ENCODE data around the gene GLYR1.

The GLYR1 gene

DNA sequence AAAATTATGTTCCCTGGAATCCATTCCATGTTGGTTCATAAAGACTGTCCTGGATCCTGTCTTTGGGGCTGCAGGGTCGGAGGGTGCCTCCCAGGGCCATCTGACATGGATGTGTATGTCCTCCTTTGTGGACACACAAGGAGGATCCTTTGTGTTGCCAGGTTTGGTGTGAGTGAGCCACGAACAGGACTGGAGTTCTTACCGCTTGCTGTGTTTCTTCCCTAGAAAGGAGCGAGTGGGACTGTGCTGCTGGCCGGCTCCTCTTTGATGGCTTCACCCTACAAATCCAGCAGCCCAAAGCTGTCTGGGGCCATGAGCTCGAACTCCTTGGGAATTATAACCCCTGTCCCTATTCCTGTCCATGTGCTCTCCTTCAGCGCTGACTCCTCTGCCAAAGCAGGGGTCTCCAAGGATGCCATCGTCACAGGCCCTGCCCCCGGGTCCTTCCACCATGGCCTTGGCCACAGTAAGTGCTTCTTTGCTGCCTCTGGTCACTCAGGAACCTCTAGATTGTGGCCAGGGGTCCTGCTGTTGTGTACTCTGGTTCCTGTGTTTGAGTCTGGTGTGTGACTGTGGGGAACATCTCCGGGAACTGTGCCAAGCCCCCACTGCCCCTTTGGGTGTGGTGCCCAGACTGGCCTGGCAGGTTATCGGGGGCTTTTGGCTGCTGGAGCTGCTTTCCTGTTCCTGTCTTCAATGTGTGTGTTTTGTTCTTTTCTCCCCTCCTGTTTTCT is 29.7 kb upstream of the GLYR1 start:
- Histone ChIP-seq H3K27me3 (replicated peaks; ENCODE audit: control insufficient read depth, insufficient read depth, low read length) (no peaks in the 10 kb centered on the region), H3K9ac (ENCODE audit: low read length) (no peak overlapping the region), H3K9me3 (ENCODE audit: control insufficient read depth, low read length) (no peaks in the 10 kb centered on the region), H3K4me1 (ENCODE audit: control insufficient read depth, insufficient read depth, low read length) (peaks cover 8% of the 10 kb centered on the region), H3K36me3 (ENCODE audit: control insufficient read depth, insufficient read depth, low read length, severe bottlenecking) (peaks cover 92% of the 10 kb centered on the region), H3K4me3 (ENCODE audit: low read length) (no peak overlapping the region)
- no peak for DNase-seq (ENCODE audit: low read depth)

DNA sequence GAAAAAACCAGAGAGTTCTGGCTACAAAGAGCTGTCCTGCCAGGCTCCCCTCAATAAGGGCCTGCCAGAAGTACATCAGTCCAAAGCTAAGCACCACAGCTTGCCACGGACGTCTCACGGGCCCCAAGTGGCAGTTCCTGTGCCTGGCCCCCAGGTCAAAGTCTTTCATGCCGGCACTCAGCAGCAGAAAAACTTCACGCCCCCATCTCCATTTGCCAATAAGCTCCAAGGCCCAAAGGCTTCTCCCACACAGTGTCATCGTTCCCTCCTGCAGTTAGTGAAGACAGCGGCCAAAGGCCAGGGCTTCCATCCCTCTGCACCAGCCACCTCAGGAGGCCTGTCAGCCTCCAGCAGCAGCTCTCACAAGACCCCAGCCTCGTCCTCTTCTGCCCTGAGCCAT is 27.6 kb upstream of the GLYR1 start:
- Histone ChIP-seq H3K36me3 (ENCODE audit: control insufficient read depth, insufficient read depth, low read length, severe bottlenecking) (peaks cover 90% of the 10 kb centered on the region), H3K4me3 (ENCODE audit: low read length) (no peak overlapping the region), H3K27me3 (replicated peaks; ENCODE audit: control insufficient read depth, insufficient read depth, low read length) (no peaks in the 10 kb centered on the region), H3K4me1 (ENCODE audit: control insufficient read depth, insufficient read depth, low read length) (peaks cover 8% of the 10 kb centered on the region), H3K9ac (ENCODE audit: low read length) (no peak overlapping the region), H3K9me3 (ENCODE audit: control insufficient read depth, low read length) (no peaks in the 10 kb centered on the region)
- DNase-seq (ENCODE audit: low read depth): no peak

DNA sequence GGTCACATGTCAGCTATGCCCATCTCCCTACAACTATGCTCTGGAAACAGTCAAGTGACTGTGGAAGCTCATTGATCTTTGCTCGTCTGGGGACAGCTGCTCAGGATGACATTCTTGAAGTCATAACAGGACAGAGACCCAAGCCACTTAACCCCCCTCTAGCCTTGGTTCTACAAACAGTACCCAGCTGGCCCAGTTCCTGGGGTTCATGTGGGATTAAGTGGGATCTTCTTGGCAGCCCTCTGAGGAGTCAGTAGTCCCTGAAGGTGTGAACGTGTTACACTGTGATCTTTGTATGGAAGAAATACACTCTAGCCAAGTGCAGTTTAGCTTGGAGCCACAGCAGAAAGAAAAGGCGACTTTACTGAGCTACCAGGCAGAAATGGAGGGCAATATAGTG is 26.0 kb upstream of the GLYR1 start:
- H3K36me3 ChIP-seq (ENCODE audit: control insufficient read depth, insufficient read depth, low read length, severe bottlenecking): peaks cover 83% of the 10 kb centered on the region
- H3K4me3 ChIP-seq (ENCODE audit: low read length): no peak overlapping the region
- no peak for DNase-seq (ENCODE audit: low read depth)
- H3K27me3 ChIP-seq (replicated peaks; ENCODE audit: control insufficient read depth, insufficient read depth, low read length): no peaks in the 10 kb centered on the region
- H3K9me3 ChIP-seq (ENCODE audit: control insufficient read depth, low read length): no peaks in the 10 kb centered on the region
- H3K4me1 ChIP-seq (ENCODE audit: control insufficient read depth, insufficient read depth, low read length): peaks cover 4% of the 10 kb centered on the region
- H3K9ac ChIP-seq (ENCODE audit: low read length): no peak overlapping the region

DNA sequence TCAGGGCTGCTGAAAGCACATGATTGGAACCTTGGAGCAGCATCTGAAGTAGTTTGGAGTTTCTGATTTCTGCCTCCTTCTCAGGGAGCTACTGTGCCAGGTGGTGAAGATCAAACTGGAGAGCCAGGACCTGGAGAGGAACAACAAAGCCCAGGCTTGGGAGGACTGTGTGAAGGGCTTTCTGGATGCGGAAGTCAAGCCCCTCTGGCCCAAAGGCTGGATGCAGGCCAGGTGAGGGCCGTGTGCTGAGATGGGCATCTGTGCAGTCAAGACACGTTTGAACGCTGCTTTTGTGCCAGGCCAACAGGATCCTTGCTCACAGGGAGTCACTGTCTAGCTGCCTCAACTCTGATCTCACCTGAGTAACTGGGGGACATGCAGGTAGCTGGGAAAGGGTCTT is 24.0 kb upstream of the GLYR1 start:
- no peak overlapping the region for H3K9ac ChIP-seq (ENCODE audit: low read length)
- no peaks in the 10 kb centered on the region for H3K9me3 ChIP-seq (ENCODE audit: control insufficient read depth, low read length)
- H3K4me1 ChIP-seq (ENCODE audit: control insufficient read depth, insufficient read depth, low read length): peaks cover 4% of the 10 kb centered on the region
- no peak overlapping the region for H3K4me3 ChIP-seq (ENCODE audit: low read length)
- no peak for DNase-seq (ENCODE audit: low read depth)
- no peaks in the 10 kb centered on the region for H3K27me3 ChIP-seq (replicated peaks; ENCODE audit: control insufficient read depth, insufficient read depth, low read length)
- peaks cover 66% of the 10 kb centered on the region for H3K36me3 ChIP-seq (ENCODE audit: control insufficient read depth, insufficient read depth, low read length, severe bottlenecking)

DNA sequence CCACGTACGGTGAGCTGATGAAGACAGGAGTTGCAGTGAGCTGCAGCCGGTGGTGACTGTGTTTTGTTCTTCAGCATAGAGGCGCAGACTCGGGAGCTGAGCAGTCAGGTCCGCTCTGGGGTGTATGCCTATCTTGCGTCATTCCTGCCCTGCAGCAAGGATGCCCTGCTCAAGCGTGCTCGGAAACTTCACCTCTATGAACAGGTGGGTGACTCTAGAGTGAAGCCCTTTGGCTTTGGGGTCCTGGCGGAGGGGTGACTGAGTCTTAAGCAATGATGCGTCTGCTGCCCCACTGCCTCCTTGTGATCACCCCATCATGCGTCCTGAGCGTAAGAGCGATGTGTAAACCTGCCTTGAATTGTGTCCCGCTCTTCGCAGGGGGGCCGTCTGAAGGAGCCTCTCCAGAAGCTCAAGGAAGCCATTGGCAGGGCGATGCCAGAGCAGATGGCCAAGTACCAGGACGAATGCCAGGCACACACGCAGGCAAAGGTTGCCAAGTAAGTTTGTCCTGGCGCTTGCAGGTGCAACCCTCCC is 23.1 kb upstream of the GLYR1 start:
- Histone ChIP-seq H3K9me3 (ENCODE audit: control insufficient read depth, low read length) (no peaks in the 10 kb centered on the region), H3K9ac (ENCODE audit: low read length) (no peak overlapping the region), H3K36me3 (ENCODE audit: control insufficient read depth, insufficient read depth, low read length, severe bottlenecking) (peaks cover 60% of the 10 kb centered on the region), H3K4me3 (ENCODE audit: low read length) (no peak overlapping the region), H3K27me3 (replicated peaks; ENCODE audit: control insufficient read depth, insufficient read depth, low read length) (no peaks in the 10 kb centered on the region), H3K4me1 (ENCODE audit: control insufficient read depth, insufficient read depth, low read length) (peaks cover 4% of the 10 kb centered on the region)
- DNase-seq (ENCODE audit: low read depth): no peak

DNA sequence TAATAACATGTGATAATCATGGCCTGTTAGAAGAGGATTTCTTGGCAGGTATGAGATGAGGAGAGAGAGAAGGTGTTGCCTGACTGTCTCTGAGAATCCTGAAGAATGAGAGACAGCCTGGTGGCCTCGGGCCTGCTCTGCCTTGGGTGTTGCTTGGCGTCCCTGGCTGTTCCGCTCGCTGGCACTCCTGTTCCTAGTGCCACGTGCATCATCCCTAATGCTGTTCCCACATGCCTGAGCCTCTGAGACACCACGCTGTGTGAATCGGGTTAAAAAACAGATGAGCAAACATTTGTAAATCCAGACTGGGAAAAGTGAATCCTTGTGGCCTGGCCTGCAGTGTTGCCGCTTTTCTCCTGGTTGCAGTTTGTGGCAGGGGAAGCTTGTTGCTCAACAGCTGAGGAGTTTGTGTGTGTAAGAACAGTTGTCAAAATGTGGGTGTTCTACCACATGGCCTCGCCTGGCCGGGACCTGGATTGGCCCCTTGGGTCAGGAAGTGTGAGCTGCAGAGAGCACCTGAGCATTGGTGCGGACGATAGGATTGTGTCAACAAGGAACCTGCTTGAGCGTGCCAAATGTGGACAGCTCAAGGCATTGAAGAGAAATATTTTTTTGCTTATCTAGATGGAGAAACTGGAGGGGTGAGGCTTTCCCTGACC is 22.2 kb upstream of the GLYR1 start:
- no peak for DNase-seq (ENCODE audit: low read depth)
- Histone ChIP-seq H3K4me3 (ENCODE audit: low read length) (no peak overlapping the region), H3K36me3 (ENCODE audit: control insufficient read depth, insufficient read depth, low read length, severe bottlenecking) (peaks cover 51% of the 10 kb centered on the region)

DNA sequence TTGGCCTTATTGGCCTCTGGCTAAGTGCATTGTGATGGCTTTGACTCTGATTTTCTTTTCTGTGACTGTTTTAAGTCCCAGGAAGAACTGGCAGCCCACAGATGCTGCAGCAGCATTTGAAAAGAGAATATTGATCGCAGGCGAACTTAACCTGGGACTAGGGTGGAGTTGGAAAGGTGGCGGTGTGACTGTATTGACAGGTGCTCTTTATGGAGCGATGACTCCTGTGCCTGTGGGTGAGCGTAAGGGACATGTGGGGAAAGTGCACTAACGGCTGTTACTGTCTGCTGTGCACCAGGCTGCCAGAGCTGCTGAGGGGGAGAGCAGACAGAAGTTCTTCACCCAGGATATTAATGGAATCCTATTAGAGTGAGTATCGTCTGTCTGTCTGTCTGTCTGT is 21.4 kb upstream of the GLYR1 start:
- H3K9me3 ChIP-seq (ENCODE audit: control insufficient read depth, low read length): no peaks in the 10 kb centered on the region
- H3K36me3 ChIP-seq (ENCODE audit: control insufficient read depth, insufficient read depth, low read length, severe bottlenecking): peaks cover 44% of the 10 kb centered on the region
- no peak for DNase-seq (ENCODE audit: low read depth)
- no peak overlapping the region for H3K9ac ChIP-seq (ENCODE audit: low read length)
- H3K27me3 ChIP-seq (replicated peaks; ENCODE audit: control insufficient read depth, insufficient read depth, low read length): no peaks in the 10 kb centered on the region
- peaks cover 13% of the 10 kb centered on the region for H3K4me1 ChIP-seq (ENCODE audit: control insufficient read depth, insufficient read depth, low read length)
- no peak overlapping the region for H3K4me3 ChIP-seq (ENCODE audit: low read length)

More for the DNA sequence above, 22.2 kb upstream of the GLYR1 start:
- Histone ChIP-seq H3K9ac (ENCODE audit: low read length) (no peak overlapping the region), H3K27me3 (replicated peaks; ENCODE audit: control insufficient read depth, insufficient read depth, low read length) (no peaks in the 10 kb centered on the region), H3K9me3 (ENCODE audit: control insufficient read depth, low read length) (no peaks in the 10 kb centered on the region), H3K4me1 (ENCODE audit: control insufficient read depth, insufficient read depth, low read length) (peaks cover 7% of the 10 kb centered on the region)

DNA sequence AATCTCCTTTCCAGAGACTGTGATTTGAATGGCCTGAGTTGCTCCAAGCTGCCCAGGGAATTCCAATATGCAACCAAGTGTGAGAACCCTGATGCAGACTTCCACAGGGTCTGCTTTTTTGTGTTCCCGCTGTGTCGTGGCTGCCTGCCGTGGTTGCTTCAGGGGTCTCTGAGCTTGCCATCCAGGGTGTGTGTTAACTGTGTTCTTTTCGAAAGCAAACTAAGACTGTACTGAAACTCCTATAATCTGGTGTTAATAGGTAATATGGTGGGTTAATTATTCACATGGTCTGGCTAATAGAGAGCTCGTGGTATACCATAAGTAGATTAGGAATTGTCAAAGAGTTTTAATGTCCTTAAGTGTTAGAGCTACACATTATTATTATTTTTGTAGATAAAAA is 20.9 kb upstream of the GLYR1 start:
- Histone ChIP-seq H3K4me1 (ENCODE audit: control insufficient read depth, insufficient read depth, low read length) (peaks cover 18% of the 10 kb centered on the region), H3K27me3 (replicated peaks; ENCODE audit: control insufficient read depth, insufficient read depth, low read length) (no peaks in the 10 kb centered on the region), H3K9me3 (ENCODE audit: control insufficient read depth, low read length) (no peaks in the 10 kb centered on the region), H3K4me3 (ENCODE audit: low read length) (no peak overlapping the region), H3K9ac (ENCODE audit: low read length) (no peak overlapping the region), H3K36me3 (ENCODE audit: control insufficient read depth, insufficient read depth, low read length, severe bottlenecking) (peaks cover 39% of the 10 kb centered on the region)
- no peak for DNase-seq (ENCODE audit: low read depth)

DNA sequence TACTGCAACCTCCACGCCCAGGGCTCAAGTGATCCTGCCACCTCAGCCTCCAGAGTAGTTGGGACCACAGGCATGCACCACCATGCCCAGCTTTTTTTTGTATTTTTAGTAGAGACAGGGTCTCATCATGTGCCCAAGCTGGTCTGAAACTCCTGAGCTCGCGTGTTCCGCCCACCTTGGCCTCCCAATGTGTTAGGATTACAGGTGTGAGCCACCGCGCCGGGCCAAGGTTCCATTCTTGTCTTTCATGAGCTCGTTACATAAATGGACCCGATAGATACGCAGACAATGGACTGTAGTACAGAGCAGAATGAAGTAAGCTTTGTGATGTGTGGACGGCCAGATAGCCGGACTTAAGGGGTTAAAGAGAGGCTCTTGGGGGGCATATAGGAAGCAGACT is 19.5 kb upstream of the GLYR1 start:
- no peaks in the 10 kb centered on the region for H3K27me3 ChIP-seq (replicated peaks; ENCODE audit: control insufficient read depth, insufficient read depth, low read length)
- no peak for DNase-seq (ENCODE audit: low read depth)
- peaks cover 35% of the 10 kb centered on the region for H3K36me3 ChIP-seq (ENCODE audit: control insufficient read depth, insufficient read depth, low read length, severe bottlenecking)
- peaks cover 31% of the 10 kb centered on the region for H3K4me1 ChIP-seq (ENCODE audit: control insufficient read depth, insufficient read depth, low read length)
- no peaks in the 10 kb centered on the region for H3K9me3 ChIP-seq (ENCODE audit: control insufficient read depth, low read length)
- H3K4me3 ChIP-seq (ENCODE audit: low read length): no peak overlapping the region
- H3K9ac ChIP-seq (ENCODE audit: low read length): no peak overlapping the region

DNA sequence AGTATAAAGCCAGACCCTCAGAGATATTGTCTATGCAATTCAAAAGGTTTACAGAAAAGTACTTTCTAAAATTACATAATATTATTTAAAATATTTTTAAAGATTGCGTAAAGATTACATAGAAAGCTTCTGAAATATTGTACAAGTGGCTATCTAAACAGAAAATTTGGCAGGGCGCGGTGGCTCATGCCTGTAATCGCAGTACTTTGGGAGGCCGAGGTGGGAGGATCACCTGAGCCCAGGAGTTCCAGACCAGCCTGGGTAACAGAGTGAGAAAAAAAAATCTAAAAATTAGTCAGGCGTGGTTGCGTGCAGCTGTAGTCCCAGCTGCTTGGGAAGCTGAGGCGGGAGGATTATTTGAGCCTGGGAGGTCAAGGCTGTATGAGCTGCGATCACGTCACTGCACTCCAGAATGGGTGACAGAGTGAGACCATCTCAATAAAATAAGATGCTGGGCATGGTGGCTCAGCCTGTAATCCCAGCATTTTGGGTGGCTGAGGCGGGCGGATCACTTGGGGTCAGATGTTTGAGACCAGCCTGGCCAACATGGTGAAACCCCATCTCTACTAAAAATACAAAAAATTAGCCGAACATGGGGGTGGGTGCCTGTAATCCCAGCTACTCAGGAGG is 18.3 kb upstream of the GLYR1 start:
- Histone ChIP-seq H3K27me3 (replicated peaks; ENCODE audit: control insufficient read depth, insufficient read depth, low read length) (no peaks in the 10 kb centered on the region), H3K4me3 (ENCODE audit: low read length) (no peak overlapping the region), H3K36me3 (ENCODE audit: control insufficient read depth, insufficient read depth, low read length, severe bottlenecking) (peaks cover 37% of the 10 kb centered on the region), H3K9ac (ENCODE audit: low read length) (no peak overlapping the region), H3K4me1 (ENCODE audit: control insufficient read depth, insufficient read depth, low read length) (peaks cover 31% of the 10 kb centered on the region), H3K9me3 (ENCODE audit: control insufficient read depth, low read length) (no peaks in the 10 kb centered on the region)
- no peak for DNase-seq (ENCODE audit: low read depth)

DNA sequence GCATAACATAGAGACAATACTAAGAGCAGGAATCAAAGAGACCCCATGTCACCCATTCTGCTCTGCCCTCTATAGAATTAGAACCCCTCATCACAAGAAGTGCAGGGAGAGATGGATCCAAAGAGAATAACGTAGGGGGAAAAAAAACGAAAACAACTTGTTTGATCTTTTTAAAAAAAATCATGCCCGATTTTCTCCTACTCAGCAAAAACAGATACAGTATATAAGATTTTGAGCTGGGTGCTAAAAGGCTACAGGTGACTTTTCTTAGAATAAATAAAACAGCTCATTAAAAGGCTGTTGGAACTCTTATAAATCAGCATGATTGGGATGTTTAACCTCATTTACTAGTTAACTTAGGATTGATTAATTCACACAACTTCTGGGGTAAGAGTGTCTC is 17.6 kb upstream of the GLYR1 start:
- H3K36me3 ChIP-seq (ENCODE audit: control insufficient read depth, insufficient read depth, low read length, severe bottlenecking): peaks cover 37% of the 10 kb centered on the region
- DNase-seq (ENCODE audit: low read depth): no peak

More for the DNA sequence above, 17.6 kb upstream of the GLYR1 start:
- Histone ChIP-seq H3K4me3 (ENCODE audit: low read length) (no peak overlapping the region), H3K9me3 (ENCODE audit: control insufficient read depth, low read length) (no peaks in the 10 kb centered on the region), H3K27me3 (replicated peaks; ENCODE audit: control insufficient read depth, insufficient read depth, low read length) (no peaks in the 10 kb centered on the region), H3K4me1 (ENCODE audit: control insufficient read depth, insufficient read depth, low read length) (peaks cover 31% of the 10 kb centered on the region), H3K9ac (ENCODE audit: low read length) (no peak overlapping the region)

All from adipocyte (in vitro differentiated cells).